HG02571 (cell line): Measurements from ENCODE around the gene ZCCHC3.
A peak's percentile ranks its signal among the peaks of the same experiment; 100 is the strongest.

Source experiments
- ATAC-seq: cut with Tn5 transposase; IDR thresholded peaks from one replicate; pipeline ENCODE4 v1.9.1; 2021; ENCODE audit warnings: mild to moderate bottlenecking, moderate library complexity; ENCODE audit not compliant: unreplicated experiment

Gene ZCCHC3

GRCh38 chr20:311609-312008 lies 14.2 kb downstream of the ZCCHC3 start:
- no peak for ATAC-seq

- ATAC-seq: no peak
Observed at GRCh38 chr20:312067-312466, 14.7 kb downstream of the ZCCHC3 start.

GRCh38 chr20:312866-313265 lies 15.5 kb downstream of the ZCCHC3 start:
- no peak for ATAC-seq

GRCh38 chr20:313402-313801 lies 16.0 kb downstream of the ZCCHC3 start:
- no peak for ATAC-seq

GRCh38 chr20:313948-314347 lies 16.6 kb downstream of the ZCCHC3 start:
- ATAC-seq: no peak

GRCh38 chr20:316316-317068 lies 19.1 kb downstream of the ZCCHC3 start:
- no peak for ATAC-seq

- peak; percentile 44 for ATAC-seq
Observed at GRCh38 chr20:324177-325044, 27.0 kb downstream of the ZCCHC3 start.

- peak; percentile 75 for ATAC-seq
Observed at GRCh38 chr20:325045-325888, 27.9 kb downstream of the ZCCHC3 start, which contains the start of gene SOX12. SOX12 (plus strand) TSS chr20:325552; CDS start chr20:325925, 373 bp downstream.

GRCh38 chr20:325889-326644 lies 28.7 kb downstream of the ZCCHC3 start:
- ATAC-seq: no peak

GRCh38 chr20:326645-327185 lies 29.3 kb downstream of the ZCCHC3 start:
- ATAC-seq: no peak

GRCh38 chr20:327186-328026 lies 30.0 kb downstream of the ZCCHC3 start:
- no peak for ATAC-seq

- no peak for ATAC-seq
Observed at GRCh38 chr20:328027-328974, 30.9 kb downstream of the ZCCHC3 start.

GRCh38 chr20:328975-329695 lies 31.8 kb downstream of the ZCCHC3 start:
- no peak for ATAC-seq

- ATAC-seq: no peak
Observed at GRCh38 chr20:329851-330232, 32.5 kb downstream of the ZCCHC3 start.

- peak; percentile 41 for ATAC-seq
Observed at GRCh38 chr20:330233-331149, 33.1 kb downstream of the ZCCHC3 start.

- no peak for ATAC-seq
Observed at GRCh38 chr20:334578-334977, 37.2 kb downstream of the ZCCHC3 start.
